GM19463 (cell line): ENCODE data around the gene TMUB2.
A peak's percentile ranks its signal among the peaks of the same experiment; 100 is the strongest.

Experiments used
- ATAC-seq: cut with Tn5 transposase; IDR thresholded peaks from one replicate; pipeline ENCODE4 v1.9.1; 2021; ENCODE audit warnings: mild to moderate bottlenecking, moderate library complexity; ENCODE audit not compliant: unreplicated experiment

TMUB2 gene

DNA sequence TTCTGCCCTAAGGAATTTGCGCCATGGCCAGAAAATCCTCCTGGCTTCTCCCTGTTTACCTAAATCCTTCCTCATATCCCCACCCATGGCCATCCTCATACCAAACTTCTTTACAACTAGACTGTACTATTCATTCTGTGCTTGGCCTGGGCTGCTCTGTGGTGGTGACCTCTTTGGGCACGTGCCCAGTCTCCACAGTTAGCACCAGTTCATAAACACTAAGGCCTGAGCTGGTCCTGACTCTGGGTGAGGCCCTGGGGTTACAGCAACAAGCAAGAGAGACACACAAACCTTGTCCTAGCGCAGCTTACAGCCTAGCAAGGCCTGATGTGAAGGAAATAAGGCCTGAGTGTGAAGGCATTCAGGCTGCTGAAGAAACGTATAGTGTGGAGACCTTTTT is 16.0 kb downstream of the TMUB2 start:
- no peak for ATAC-seq

DNA sequence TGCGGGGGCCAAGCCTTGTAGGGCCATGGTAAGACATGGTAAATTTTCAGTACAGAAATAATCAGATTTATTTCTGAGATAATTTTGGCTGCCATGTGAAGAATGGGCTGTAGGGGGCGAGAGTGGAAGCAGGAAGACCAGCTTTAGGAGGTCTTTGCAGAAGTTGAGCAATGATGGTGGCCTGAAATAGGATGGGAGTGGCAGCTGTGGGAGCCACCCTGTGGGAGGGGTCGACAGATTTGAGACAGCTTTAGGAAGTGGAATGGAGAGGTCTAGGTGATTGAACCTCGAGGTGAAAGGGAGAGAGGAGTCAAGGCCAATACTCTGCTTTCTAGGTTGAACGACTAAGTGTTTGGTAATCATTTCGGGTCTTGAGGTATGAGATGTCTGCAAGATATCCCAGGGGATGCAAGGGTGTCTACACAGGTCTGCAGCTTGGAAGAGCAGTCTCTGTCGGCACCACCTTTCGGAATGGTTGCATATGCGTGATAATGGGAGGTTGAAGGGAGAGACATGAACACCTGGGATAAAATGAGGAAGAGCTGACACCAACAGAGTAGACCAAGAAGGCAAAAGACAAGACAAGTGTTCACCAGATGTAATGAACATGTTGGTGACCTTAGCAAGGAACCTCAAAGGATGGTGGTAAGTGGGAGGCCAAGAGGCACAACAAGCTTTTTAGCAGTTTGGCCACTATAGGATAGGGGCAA is 17.1 kb downstream of the TMUB2 start:
- no peak for ATAC-seq

- ATAC-seq = no peak
Observed at GRCh38 chr17:44204441-44204882, 17.7 kb downstream of the TMUB2 start.

- ATAC-seq = no peak
Observed at GRCh38 chr17:44205962-44206824, 19.4 kb downstream of the TMUB2 start.

GRCh38 chr17:44206825-44207155 is 20.0 kb downstream of the TMUB2 start:
- no peak for ATAC-seq

DNA sequence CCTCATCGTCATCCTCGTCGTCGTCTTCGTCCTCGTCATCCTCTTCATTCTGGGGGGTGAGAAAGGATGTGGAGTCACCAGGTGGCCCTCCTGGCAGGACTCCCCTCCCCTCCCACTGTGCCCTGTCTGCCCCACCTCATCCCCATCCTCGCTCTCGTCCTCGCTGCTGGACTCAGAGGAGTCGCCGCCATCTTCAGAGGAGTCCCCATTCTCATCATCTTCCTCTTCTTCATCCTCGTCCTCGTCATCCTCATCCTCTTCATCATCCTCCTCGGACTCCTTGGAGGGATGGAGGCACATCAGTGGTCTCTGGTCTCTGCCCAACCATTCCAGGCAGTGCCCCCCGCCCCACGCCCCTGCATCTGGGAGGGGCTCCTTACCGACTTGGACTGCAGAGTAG is 20.5 kb downstream of the TMUB2 start:
- no peak for ATAC-seq

DNA sequence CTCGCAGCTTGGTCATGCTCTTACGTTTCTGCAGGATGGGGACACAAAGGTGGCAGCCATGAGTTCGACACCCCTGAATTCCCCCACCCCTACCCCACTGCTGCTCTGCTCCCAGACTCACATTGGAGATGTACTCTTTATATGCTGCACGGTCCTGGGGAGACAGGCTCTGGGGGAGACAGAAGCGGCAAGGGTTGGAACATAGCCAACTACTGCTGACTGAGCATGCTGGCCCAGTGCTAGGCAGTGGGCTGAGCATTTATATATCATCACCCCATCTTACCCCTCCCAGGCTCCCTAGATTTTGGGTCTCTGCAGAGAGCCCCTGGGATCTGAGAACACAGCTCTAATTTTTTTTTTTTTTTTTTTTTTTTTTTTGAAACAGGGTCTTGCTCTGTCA is 21.0 kb downstream of the TMUB2 start:
- no peak for ATAC-seq

DNA sequence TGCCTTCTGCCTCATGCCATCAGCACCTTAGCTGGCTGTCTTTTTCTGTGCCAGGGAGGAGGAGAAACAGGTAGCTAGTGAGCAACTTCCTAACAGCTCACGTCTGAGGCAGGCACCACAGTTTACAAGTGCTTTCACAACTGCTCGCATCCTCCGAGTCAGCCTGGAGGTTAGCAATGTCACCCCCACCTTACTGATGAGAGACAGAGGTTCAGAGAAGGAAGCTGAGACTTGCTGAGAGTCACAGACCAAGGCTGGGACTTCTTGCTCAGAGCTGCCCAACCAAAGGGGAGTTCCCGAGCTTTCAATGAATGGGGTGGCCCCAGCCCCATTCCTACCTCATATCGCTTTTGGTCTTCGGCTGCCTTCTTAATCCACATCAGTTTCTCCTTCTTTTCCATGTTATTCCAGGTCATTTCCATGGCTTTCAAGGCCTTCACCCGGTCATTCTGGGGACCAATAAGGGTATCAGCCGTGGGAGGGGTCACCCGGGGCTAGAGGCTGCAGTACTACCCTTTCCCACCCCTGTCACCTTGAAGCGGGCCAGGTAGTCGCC is 23.1 kb downstream of the TMUB2 start:
- peak; percentile 40 for ATAC-seq

GRCh38 chr17:44210342-44211192 is 23.8 kb downstream of the TMUB2 start:
- ATAC-seq = peak; percentile 80

DNA sequence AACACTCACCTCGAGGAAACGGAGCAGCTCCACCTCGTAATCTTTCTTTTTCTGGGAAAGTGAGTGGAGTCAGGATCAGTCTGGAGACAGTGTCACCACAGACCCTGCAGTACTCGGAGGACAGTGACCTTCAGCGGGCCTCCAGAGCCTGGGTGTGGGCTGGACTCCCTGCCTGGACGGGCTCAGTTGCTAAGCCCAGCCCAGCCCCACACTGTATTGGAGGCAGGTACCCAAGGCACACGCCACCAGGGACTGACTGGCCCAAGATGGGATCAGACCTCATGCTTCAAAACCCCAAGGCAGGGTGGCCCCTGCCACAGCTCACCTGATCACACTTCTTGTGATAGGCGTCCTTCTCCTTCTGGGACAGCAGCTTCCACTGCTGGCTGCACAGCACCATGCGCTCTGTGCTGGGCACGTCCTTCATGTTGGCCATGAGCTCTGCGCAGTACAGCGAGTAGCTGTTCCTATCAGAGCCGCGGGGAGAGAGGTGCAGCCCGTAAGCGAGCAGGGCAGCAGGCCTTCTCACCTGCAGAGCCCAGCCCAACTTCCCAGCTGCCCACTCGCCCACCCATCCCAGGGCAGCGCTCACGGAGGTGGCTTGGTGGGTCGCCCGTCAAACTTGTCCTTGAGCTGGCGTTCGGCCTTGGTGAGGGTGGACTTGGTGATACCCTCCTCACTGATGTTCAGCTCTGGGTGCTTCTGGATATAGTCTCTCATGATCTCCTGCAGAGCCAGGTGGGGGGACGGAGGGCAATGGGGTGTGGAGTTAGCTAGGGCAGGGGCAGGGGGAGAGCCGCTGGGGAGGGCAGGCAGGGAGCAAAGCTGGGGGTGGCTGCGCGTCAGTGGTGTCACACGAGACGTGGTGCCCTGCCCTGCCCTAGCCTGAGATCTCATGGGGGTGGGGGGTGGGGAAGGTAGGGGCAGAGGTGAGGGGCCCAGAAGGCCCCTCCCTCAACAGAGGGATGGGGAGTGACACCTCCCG is 24.8 kb downstream of the TMUB2 start:
- ATAC-seq = no peak

- no peak for ATAC-seq
Observed at GRCh38 chr17:44212507-44213402, 26.0 kb downstream of the TMUB2 start.

DNA sequence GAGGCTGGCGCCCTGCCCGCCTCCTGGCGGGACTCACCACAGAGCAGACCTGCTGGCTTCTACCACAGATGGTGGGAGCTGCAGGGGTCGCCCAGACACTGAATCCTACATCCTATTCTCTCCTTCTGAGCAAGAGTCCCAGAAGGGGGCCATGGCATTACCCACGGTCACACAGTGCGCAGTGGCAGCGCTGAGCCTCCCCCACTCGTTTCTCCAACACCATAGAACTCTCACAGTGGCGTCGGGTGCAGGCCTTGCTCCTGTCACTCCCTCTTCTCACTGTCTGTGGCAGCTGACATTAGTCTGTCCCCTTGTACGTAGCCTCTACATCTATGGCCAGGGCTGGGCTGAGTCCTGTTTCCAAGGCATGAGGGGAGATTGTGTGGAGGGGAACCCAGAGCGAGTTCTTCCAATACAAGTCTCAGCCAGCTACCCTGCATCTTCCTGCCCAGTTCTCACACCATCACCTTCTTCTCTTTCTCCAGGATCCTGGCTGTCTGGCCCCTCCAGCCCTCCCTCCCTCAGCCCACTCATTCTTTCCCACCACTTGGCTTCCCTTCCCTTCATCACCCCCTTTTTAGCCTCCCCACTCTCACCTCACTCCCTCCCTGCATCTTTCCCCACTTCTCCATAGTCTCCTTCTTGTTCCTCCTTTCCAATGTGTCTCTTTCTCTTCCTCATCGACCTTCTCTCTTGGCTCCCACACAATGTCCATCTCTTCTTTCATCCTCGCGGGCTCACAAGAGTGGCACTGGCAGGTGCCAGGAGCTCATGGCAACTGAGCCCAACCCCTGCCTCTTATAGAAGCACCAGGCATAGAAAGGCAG is 26.8 kb downstream of the TMUB2 start:
- no peak for ATAC-seq

GRCh38 chr17:44214230-44214494 is 27.4 kb downstream of the TMUB2 start:
- ATAC-seq = no peak

GRCh38 chr17:44214896-44215295 is 28.1 kb downstream of the TMUB2 start:
- no peak for ATAC-seq

DNA sequence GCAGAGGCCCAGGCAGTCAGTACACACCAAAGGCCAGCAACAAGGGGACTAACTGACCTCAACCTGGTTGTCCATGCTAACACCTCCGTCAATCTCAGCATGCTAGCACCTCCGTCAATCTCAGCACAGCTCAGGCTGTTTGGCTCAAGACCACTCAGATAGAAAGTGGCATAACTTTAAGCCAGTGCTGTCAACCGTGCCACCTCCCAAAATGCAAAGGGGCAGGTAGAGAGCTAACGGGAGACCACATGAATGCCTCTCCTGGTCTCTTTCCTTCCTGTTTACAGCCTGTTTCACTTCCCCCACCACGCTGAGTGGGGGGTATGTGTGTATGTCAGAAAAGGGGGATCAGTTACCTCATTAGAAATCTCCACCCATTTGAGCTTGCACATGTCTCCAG is 29.4 kb downstream of the TMUB2 start:
- ATAC-seq = no peak

- ATAC-seq = no peak
Observed at GRCh38 chr17:44216694-44217093, 29.9 kb downstream of the TMUB2 start.

DNA sequence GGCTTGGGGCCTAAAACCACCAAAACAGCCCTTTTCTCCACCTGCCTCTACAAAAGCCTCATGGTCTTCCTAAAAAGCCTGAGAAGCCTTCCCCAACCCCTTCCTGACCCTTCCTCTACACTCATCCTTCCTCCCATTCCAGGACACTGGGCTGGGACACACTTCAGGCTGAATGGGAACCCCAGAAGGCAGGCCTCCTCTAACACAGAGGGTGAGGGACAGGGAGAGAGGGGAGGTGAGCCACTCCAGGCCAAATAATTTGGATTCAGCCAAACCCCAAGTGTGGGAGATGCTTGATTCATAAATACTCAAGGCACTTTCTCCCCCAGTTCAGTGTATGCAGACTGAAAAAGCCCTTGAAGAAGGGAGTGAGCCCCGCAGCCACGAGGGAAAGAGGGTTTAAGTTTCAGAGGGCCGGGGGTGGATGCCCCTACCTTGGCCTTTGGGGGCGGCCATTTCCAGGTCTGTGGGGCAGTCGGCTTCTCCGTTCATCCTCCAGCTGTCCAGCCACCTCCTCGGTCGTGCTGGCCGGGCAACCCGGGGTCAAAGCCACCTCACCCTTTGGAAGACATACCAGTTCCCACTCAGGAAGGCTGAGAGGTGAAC is 31.1 kb downstream of the TMUB2 start:
- no peak for ATAC-seq
